ENCODE results near the gene ROBO3. TPM values are rescaled to one million over a fixed set of nuclear protein-coding genes. Genes with fewer than 3 reads are reported as not detected.

ROBO3 gene
- total RNA-seq, 1 experiment from 2014 or later: 6.2 TPM

DNA sequence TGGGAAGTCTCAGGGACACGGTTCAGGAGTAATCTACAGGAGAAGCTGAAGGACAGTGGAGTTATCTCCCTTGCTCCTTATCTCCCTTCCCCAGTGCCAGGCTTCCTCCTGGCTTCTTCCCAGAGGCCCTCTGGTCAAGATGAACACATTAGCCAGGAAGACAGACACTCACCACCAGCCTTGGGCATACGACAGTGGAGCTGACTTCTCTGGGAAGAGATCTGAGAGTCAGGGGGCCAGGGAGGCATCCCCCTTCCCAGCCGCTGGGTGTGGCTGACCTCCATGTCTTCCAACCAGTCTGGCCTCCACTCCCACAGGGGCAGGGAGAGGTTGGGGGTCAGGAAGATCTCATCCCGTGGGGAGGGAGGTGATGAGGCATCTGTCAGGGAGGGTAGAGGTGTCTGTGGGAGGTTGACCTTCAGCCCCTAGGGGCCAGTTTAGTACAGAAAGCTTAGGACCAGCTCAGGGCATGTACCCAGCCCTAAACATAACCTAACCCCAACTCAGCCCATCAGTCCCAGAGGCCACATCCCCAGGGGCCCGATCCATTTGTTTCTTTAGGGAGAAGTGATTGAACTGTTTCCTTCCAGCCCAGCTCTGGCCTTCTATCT, 19.7 kb downstream of the ROBO3 start:
- intact Hi-C loops (cut with micrococcal nuclease; ENCODE audit: unreplicated experiment): no loop called here
- Mint-ChIP-seq H3K27ac (ENCODE audit: unreplicated experiment) (no peak overlapping the region), H3K36me3 (ENCODE audit: insufficient read depth, unreplicated experiment) (no peaks in the 10 kb centered on the region), H3K9me3 (ENCODE audit: unreplicated experiment) (no peaks in the 10 kb centered on the region), H3K4me3 (ENCODE audit: unreplicated experiment) (no peak overlapping the region), H3K4me1 (ENCODE audit: low read depth, unreplicated experiment) (no peaks in the 10 kb centered on the region), H3K27me3 (ENCODE audit: insufficient read depth, unreplicated experiment) (peaks cover 19% of the 10 kb centered on the region)
- peaks cover 15% of the 10 kb centered on the region for H3K4me1 ChIP-seq
- H3K4me3 ChIP-seq (ENCODE audit: low read depth, low read length): no peak overlapping the region
- TF ChIP-seq, protein P1, sequence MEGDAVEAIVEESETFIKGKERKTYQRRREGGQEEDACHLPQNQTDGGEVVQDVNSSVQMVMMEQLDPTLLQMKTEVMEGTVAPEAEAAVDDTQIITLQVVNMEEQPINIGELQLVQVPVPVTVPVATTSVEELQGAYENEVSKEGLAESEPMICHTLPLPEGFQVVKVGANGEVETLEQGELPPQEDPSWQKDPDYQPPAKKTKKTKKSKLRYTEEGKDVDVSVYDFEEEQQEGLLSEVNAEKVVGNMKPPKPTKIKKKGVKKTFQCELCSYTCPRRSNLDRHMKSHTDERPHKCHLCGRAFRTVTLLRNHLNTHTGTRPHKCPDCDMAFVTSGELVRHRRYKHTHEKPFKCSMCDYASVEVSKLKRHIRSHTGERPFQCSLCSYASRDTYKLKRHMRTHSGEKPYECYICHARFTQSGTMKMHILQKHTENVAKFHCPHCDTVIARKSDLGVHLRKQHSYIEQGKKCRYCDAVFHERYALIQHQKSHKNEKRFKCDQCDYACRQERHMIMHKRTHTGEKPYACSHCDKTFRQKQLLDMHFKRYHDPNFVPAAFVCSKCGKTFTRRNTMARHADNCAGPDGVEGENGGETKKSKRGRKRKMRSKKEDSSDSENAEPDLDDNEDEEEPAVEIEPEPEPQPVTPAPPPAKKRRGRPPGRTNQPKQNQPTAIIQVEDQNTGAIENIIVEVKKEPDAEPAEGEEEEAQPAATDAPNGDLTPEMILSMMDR (IDR thresholded peaks at IDR 0.05; ENCODE audit: insufficient read depth in 1 of 2, low read depth in 1 of 2, low read length in 1 of 2, severe bottlenecking in 1 of 2, unreplicated experiment in 1 of 2): no peak
- no TSS peak for BruUV-seq (replicated peaks)
- DNase-seq: peak in 1 of 2 experiments; percentile 33
- H3K36me3 ChIP-seq (ENCODE audit: control insufficient read depth, insufficient read depth, low read length): no peaks in the 10 kb centered on the region
- no peaks in the 10 kb centered on the region for H3K9me3 ChIP-seq
- H3K27me3 ChIP-seq (replicated peaks; ENCODE audit: control insufficient read depth, insufficient read depth, low read length): peaks cover 2% of the 10 kb centered on the region; the same call in 1 of the 2 replicates
- ChIA-PET POLR2A (no interaction called here), CTCF (interaction anchor here (0.6 to 1.9 kb wide), 3 partner anchors 8 to 1584 kb away, joined by 4 to 6 read pairs (median 4); no protein-coding TSS in a partner anchor)

DNA sequence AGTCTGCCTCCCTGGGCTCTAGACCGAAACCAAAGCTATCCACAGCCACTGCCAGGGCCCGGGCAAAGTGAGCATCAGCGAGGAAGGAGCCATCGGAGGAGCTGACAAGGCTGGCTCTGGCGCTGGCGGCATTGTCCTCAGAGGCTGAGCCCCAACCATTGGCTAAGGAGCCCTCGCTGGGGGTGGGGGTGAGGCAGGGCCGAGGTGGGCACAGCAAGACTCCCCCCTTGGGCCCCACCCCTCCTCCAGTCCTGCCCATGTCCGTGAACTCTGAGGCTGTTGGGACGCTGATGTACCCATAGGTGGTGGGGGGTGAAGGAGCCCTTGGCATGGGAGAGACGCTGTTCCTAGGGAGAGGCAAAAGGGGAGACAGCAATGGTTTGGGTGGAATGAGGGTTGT, 21.2 kb downstream of the ROBO3 start:
- ChIA-PET CTCF (interaction anchor here (2.7 kb wide), 1 partner anchor 10 kb away, joined by 11 read pairs; no protein-coding TSS in a partner anchor), POLR2A (no interaction called here)
- peaks cover 15% of the 10 kb centered on the region for H3K4me1 ChIP-seq
- intact Hi-C loops (cut with micrococcal nuclease; ENCODE audit: unreplicated experiment): no loop called here
- no peaks in the 10 kb centered on the region for H3K9me3 ChIP-seq
- Mint-ChIP-seq H3K27me3 (ENCODE audit: insufficient read depth, unreplicated experiment) (peaks cover 19% of the 10 kb centered on the region), H3K4me3 (ENCODE audit: unreplicated experiment) (no peak overlapping the region), H3K9me3 (ENCODE audit: unreplicated experiment) (no peaks in the 10 kb centered on the region), H3K27ac (ENCODE audit: unreplicated experiment) (no peak overlapping the region), H3K4me1 (ENCODE audit: low read depth, unreplicated experiment) (no peaks in the 10 kb centered on the region), H3K36me3 (ENCODE audit: insufficient read depth, unreplicated experiment) (no peaks in the 10 kb centered on the region)
- BruUV-seq (replicated peaks): no TSS peak
- H3K4me3 ChIP-seq (ENCODE audit: low read depth, low read length): no peak overlapping the region
- peak in 1 of 2 experiments; percentile 32 for DNase-seq
- TF ChIP-seq, protein P1 (IDR thresholded peaks at IDR 0.05; ENCODE audit: insufficient read depth in 1 of 2, low read depth in 1 of 2, low read length in 1 of 2, severe bottlenecking in 1 of 2, unreplicated experiment in 1 of 2): no peak
- peaks cover 2% of the 10 kb centered on the region for H3K27me3 ChIP-seq (replicated peaks; ENCODE audit: control insufficient read depth, insufficient read depth, low read length)
- H3K36me3 ChIP-seq (ENCODE audit: control insufficient read depth, insufficient read depth, low read length): no peaks in the 10 kb centered on the region

DNA sequence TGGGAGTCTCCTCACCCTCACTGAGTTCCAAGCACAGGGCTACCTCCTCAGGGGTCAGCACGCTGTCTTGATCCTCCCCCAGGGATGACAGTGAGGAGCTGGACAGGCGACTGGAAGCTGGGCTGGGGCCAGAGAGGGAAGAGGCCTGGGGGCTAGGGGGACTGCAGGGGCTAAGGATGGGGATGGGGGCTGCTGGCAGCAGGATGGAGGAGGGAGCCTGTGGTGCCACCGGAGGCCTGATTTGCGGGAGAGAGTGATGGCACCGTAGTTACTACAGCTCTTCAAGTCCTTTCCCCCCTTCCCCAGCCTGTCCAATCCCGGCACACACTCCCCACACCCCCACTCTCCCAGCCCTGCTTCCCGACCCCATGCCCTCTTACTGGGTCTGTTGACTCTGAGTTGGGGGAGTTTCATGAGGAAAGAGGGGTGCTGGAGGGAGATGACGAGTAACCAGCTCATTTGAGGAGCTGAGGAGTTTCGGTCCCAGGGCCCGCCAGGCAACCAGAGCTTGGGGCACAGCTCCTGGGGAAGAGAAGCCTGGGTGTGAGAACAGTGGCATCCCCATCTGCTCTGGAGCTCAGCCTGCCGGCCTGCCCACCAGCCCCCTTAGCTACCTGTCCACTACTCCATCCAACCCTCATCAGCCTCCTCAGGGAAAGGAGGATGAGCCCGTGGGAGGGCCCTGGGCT, 21.9 kb downstream of the ROBO3 start:
- H3K4me1 Mint-ChIP-seq (ENCODE audit: low read depth, unreplicated experiment): no peaks in the 10 kb centered on the region
- H3K27me3 Mint-ChIP-seq (ENCODE audit: insufficient read depth, unreplicated experiment): peaks cover 19% of the 10 kb centered on the region
- intact Hi-C loops (cut with micrococcal nuclease; ENCODE audit: unreplicated experiment): no loop called here
- ChIA-PET POLR2A (no interaction called here), CTCF (interaction anchor here (0.6 to 2.7 kb wide), 3 partner anchors 9 to 36 kb away, joined by 3 to 11 read pairs (median 5); no protein-coding TSS in a partner anchor)
- TF ChIP-seq, protein P1 (IDR thresholded peaks at IDR 0.05; ENCODE audit: insufficient read depth in 1 of 2, low read depth in 1 of 2, low read length in 1 of 2, severe bottlenecking in 1 of 2, unreplicated experiment in 1 of 2): no peak
- no peak for DNase-seq
- H3K27ac Mint-ChIP-seq (ENCODE audit: unreplicated experiment): no peak overlapping the region
- H3K9me3 ChIP-seq: no peaks in the 10 kb centered on the region
- H3K4me3 ChIP-seq (ENCODE audit: low read depth, low read length): no peak overlapping the region
- BruUV-seq (replicated peaks): no TSS peak
- H3K4me1 ChIP-seq: peaks cover 10% of the 10 kb centered on the region
- no peaks in the 10 kb centered on the region for H3K36me3 ChIP-seq (ENCODE audit: control insufficient read depth, insufficient read depth, low read length)
- no peak overlapping the region for H3K4me3 Mint-ChIP-seq (ENCODE audit: unreplicated experiment)
- H3K9me3 Mint-ChIP-seq (ENCODE audit: unreplicated experiment): no peaks in the 10 kb centered on the region
- peaks cover 3% of the 10 kb centered on the region for H3K27me3 ChIP-seq (replicated peaks; ENCODE audit: control insufficient read depth, insufficient read depth, low read length)
- H3K36me3 Mint-ChIP-seq (ENCODE audit: insufficient read depth, unreplicated experiment): no peaks in the 10 kb centered on the region
